Astrocyte of the spinal cord (primary cell): Measurements from ENCODE around the gene GPX5.

Source experiments
- DNase-seq: peaks from one replicate; pipeline ENCODE4 v3.0.0; 2011; ENCODE audit warnings: low read depth, low spot score
- H3K4me3 ChIP-seq: 2 replicates; pipeline ENCODE4 v1.5.1; 2011; ENCODE audit warnings: low read depth, mild to moderate bottlenecking, low read length, moderate library complexity
- in situ Hi-C: cut with HindIII; loops from 2 replicates; pipeline ENCODE4 v1.10.0; 2017; ENCODE audit warnings: low sequenced_read_pairs
- TF ChIP-seq, protein P1 (sequence below): IDR thresholded peaks from 2 replicates; pipeline ENCODE4 v1.5.1; 2012; ENCODE audit warnings: low read depth, mild to moderate bottlenecking, low read length, inconsistent platforms

The GPX5 gene

DNA sequence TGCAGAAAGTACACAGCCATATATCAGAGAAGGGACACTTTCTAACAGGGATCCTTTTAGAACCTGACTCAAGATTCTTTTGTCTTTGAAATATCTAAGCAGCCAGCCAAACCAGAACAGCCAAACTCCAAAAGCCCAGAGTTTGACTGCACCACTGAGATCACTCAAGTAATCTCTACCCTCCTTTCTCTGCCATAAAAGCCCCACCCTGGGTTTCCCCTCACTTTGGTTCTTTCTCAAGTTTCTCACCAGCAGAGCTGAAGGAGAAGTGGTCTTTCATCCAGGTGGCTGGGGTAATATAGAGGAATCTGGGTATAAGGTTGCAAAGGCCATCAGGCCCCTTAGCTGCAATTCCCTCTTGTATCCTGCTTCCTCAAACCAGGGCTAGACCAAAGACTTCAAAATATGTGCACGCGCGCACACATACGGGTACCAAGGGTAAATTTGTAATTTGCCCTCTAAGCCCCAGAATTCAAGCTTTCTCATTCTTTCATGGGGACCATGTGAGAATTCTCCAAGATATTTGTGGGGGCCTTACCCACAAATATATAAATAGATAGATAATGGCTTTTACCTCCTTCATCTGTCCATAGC is 42.9 kb downstream of the GPX5 start:
- no peak overlapping the region for H3K4me3 ChIP-seq
- TF ChIP-seq, protein P1, sequence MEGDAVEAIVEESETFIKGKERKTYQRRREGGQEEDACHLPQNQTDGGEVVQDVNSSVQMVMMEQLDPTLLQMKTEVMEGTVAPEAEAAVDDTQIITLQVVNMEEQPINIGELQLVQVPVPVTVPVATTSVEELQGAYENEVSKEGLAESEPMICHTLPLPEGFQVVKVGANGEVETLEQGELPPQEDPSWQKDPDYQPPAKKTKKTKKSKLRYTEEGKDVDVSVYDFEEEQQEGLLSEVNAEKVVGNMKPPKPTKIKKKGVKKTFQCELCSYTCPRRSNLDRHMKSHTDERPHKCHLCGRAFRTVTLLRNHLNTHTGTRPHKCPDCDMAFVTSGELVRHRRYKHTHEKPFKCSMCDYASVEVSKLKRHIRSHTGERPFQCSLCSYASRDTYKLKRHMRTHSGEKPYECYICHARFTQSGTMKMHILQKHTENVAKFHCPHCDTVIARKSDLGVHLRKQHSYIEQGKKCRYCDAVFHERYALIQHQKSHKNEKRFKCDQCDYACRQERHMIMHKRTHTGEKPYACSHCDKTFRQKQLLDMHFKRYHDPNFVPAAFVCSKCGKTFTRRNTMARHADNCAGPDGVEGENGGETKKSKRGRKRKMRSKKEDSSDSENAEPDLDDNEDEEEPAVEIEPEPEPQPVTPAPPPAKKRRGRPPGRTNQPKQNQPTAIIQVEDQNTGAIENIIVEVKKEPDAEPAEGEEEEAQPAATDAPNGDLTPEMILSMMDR = no peak
- no peak for DNase-seq
- in situ Hi-C loops = no loop called here

DNA sequence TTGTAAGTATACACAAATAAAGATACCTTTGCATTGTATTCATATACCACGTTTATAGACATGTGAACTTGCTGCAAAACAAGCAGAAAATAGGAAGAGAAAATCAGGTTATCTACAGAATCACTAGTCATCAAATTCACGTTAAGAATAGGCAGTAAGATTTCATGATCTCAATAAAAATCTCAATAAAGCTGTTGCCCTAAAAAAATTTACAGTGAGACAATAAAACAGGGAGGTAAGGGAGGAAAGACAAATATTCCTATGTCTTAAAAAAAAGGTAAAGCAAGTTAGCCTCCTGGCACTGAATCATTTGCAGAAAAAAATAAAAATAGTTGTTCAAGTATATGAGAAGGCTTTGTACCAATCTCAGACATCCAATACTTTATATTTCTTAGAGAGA is 44.1 kb downstream of the GPX5 start:
- DNase-seq = no peak
- TF ChIP-seq, protein P1 = no peak
- in situ Hi-C loops = no loop called here

DNA sequence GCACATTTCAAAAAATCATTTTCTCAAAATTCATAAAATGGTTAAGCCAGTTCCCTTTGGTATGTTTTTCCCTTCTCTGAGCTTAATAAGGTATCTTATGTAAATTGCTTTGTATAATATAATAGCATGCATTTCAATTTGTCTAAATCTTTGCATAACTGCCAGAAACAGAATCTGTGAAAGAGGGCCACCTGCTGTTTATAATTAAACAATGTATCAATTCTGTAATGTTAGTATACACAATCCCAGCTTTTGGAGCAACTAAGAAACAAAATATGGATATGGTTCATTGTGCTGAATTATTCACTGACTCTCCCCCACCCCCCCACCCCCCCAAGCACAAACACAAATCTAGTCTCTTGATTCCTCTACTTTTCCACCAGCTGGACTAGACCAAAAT is 54.8 kb downstream of the GPX5 start:
- H3K4me3 ChIP-seq = no peak overlapping the region
- in situ Hi-C loops = no loop called here
- TF ChIP-seq, protein P1 = no peak
- DNase-seq = no peak

More for the DNA sequence above, 44.1 kb downstream of the GPX5 start:
- H3K4me3 ChIP-seq = no peak overlapping the region

DNA sequence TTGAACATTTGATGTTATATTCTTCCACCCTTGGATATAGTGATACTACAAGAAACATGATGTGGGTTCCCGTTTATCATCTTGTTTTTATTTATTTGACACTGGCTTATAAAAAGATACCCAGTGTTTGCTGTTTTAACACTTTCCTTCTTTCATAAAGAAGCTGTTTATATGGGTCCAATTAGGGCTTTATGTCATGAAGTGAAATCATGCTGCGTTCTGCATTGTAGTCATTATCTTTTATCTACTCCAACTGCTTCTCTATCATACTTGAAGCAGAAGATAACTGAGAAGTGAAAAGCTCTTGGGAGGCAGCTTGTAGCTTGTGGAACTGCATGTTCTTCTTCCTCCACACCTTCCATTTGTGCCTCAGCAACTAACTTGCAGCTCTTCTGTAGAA is 57.8 kb downstream of the GPX5 start:
- DNase-seq = no peak
- in situ Hi-C loops = no loop called here
- no peak overlapping the region for H3K4me3 ChIP-seq
- TF ChIP-seq, protein P1 = no peak
